WTC11 (cell line): ENCODE results near the gene CMA1. TPM values are rescaled to one million over a fixed set of nuclear protein-coding genes. Genes with fewer than 3 reads are reported as not detected.
"Not testable (repeated sequence)": the region's sequence is repeated elsewhere in the genome, so short reads cannot be mapped to it uniquely, and the experiment has no call there.

Experiments used
- ATAC-seq: fragments of 200-7000 bp; cut with Tn5 transposase; 2 replicates; pipeline ENCODE4 v1.10.0; 2021; ENCODE audit warnings: mild to moderate bottlenecking, moderate library complexity
- CTCF ChIA-PET: fragments of 300-600 bp; sonication (Branson Sonifier 250); formaldehyde crosslinking; loops from one replicate; lab custom pipeline; 2021; ENCODE audit warnings: antibody characterized with exemption; lab: Charles Lee
- POLR2A ChIA-PET: fragments of 350-600 bp; sonication (Branson Sonifier 250); formaldehyde crosslinking; loops from one replicate; lab custom pipeline; 2021; ENCODE audit warnings: antibody characterized with exemption; lab: Charles Lee
- DNase-seq: peaks from one replicate; pipeline ENCODE4 v3.0.0; 2021; ENCODE audit warnings: low spot score
- H3K27ac Mint-ChIP-seq: 2 replicates; pipeline ENCODE4 v1.8.0; 2021; ENCODE audit warnings: mixed read lengths
- H3K27me3 Mint-ChIP-seq: 2 replicates; pipeline ENCODE4 v1.8.0; 2021; ENCODE audit warnings: low read depth, mild to moderate bottlenecking, moderate library complexity, mixed read lengths
- H3K36me3 Mint-ChIP-seq: 2 replicates; pipeline ENCODE4 v1.8.0; 2021; ENCODE audit warnings: mixed read lengths
- H3K4me1 Mint-ChIP-seq: 2 replicates; pipeline ENCODE4 v1.8.0; 2022; ENCODE audit warnings: mixed read lengths
- H3K4me3 Mint-ChIP-seq: 2 replicates; pipeline ENCODE4 v1.8.0; 2021; ENCODE audit warnings: mild to moderate bottlenecking, moderate library complexity, mixed read lengths
- H3K9me3 Mint-ChIP-seq: 2 replicates; pipeline ENCODE4 v1.8.0; 2021; ENCODE audit warnings: mixed read lengths
- CREB1 ChIP-seq: sonication (generic); formaldehyde crosslinking; IDR thresholded peaks from 2 replicates; pipeline ENCODE4 v1.8.0; 2023; ENCODE audit warnings: mild to moderate bottlenecking, missing genetic modification reagents
- CREM ChIP-seq: sonication (generic); formaldehyde crosslinking; IDR thresholded peaks from 2 replicates; pipeline ENCODE4 v1.8.1; 2022; ENCODE audit warnings: mild to moderate bottlenecking, missing genetic modification reagents, moderate library complexity
- ESRRA ChIP-seq: sonication (generic); formaldehyde crosslinking; IDR thresholded peaks from 2 replicates; pipeline ENCODE4 v1.8.1; 2022; ENCODE audit warnings: mild to moderate bottlenecking, missing genetic modification reagents, borderline replicate concordance
- FOXP1 ChIP-seq: sonication (generic); formaldehyde crosslinking; IDR thresholded peaks from 2 replicates; pipeline ENCODE4 v1.8.0; 2022; ENCODE audit warnings: missing genetic modification reagents, mild to moderate bottlenecking, moderate library complexity, borderline replicate concordance
- GABPB1 ChIP-seq: sonication (generic); formaldehyde crosslinking; IDR thresholded peaks from 2 replicates; pipeline ENCODE4 v1.8.1; 2023; ENCODE audit warnings: mild to moderate bottlenecking, missing genetic modification reagents
- GTF2I ChIP-seq: fragments of 250-450 bp; sonication (Bioruptor Pico); conservative IDR thresholded peaks from 2 replicates; pipeline ENCODE4 v1.4.0; 2021; ENCODE audit warnings: mild to moderate bottlenecking
- MXD4 ChIP-seq: fragments of 250-450 bp; sonication (Bioruptor Pico); IDR thresholded peaks from 2 replicates; pipeline ENCODE4 v1.8.0; 2021; ENCODE audit warnings: mild to moderate bottlenecking, moderate library complexity, borderline replicate concordance
- OVOL2 ChIP-seq: fragments of 250-450 bp; sonication (Bioruptor Pico); IDR thresholded peaks from 2 replicates; pipeline ENCODE4 v1.9.0; 2021; ENCODE audit warnings: mild to moderate bottlenecking, borderline replicate concordance
- SMAD3 ChIP-seq: sonication (generic); formaldehyde crosslinking; IDR thresholded peaks from 2 replicates; pipeline ENCODE4 v1.8.0; 2022; ENCODE audit warnings: missing genetic modification reagents, mild to moderate bottlenecking, borderline replicate concordance
- TCF7 ChIP-seq: sonication (generic); formaldehyde crosslinking; IDR thresholded peaks from 2 replicates; pipeline ENCODE4 v1.8.0; 2022; ENCODE audit warnings: mild to moderate bottlenecking, low read depth, missing genetic modification reagents, moderate library complexity
- ZNF532 ChIP-seq: fragments of 250-450 bp; sonication (Bioruptor Pico); IDR thresholded peaks from 2 replicates; pipeline ENCODE4 v1.9.0; 2021; ENCODE audit warnings: mild to moderate bottlenecking, borderline replicate concordance
- ZNF671 ChIP-seq: fragments of 250-450 bp; sonication (Bioruptor Pico); IDR thresholded peaks from 2 replicates; pipeline ENCODE4 v1.8.0; 2021; ENCODE audit warnings: mild to moderate bottlenecking
- total RNA-seq: library from RNA; stranded (reverse); gene quantifications from 3 replicates; pipeline ENCODE4 v1.2.3, GENCODE V29; 2021
- TF ChIP-seq, protein P1 (sequence below): fragments of 200-600 bp; IDR thresholded peaks from 2 replicates; pipeline ENCODE4 v1.8.0; 2022; ENCODE audit warnings: antibody characterized with exemption
- TF ChIP-seq, protein P2 (sequence below): sonication (generic); formaldehyde crosslinking; IDR thresholded peaks from 2 replicates; pipeline ENCODE4 v1.8.0; 2023; ENCODE audit warnings: missing genetic modification reagents, mild to moderate bottlenecking, borderline replicate concordance
- TF ChIP-seq, protein P3 (sequence below): sonication (generic); formaldehyde crosslinking; IDR thresholded peaks from 2 replicates; pipeline ENCODE4 v1.8.1; 2023; ENCODE audit warnings: mild to moderate bottlenecking, moderate library complexity, missing genetic modification reagents

Gene CMA1
- total RNA-seq, 1 experiment from 2014 or later: not detected

- POLR2A ChIA-PET: no interaction called here
- Mint-ChIP-seq H3K36me3 (peaks cover 4% of the 10 kb centered on the region), H3K4me1 (peaks cover 28% of the 10 kb centered on the region)
- peak; percentile 99 for ATAC-seq
- TF ChIP-seq, protein P1, sequence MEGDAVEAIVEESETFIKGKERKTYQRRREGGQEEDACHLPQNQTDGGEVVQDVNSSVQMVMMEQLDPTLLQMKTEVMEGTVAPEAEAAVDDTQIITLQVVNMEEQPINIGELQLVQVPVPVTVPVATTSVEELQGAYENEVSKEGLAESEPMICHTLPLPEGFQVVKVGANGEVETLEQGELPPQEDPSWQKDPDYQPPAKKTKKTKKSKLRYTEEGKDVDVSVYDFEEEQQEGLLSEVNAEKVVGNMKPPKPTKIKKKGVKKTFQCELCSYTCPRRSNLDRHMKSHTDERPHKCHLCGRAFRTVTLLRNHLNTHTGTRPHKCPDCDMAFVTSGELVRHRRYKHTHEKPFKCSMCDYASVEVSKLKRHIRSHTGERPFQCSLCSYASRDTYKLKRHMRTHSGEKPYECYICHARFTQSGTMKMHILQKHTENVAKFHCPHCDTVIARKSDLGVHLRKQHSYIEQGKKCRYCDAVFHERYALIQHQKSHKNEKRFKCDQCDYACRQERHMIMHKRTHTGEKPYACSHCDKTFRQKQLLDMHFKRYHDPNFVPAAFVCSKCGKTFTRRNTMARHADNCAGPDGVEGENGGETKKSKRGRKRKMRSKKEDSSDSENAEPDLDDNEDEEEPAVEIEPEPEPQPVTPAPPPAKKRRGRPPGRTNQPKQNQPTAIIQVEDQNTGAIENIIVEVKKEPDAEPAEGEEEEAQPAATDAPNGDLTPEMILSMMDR: peak; percentile 69
- TF ChIP-seq GABPB1: peak; percentile 57; the same call in 1 of the 2 replicates
- TF ChIP-seq OVOL2 (CRISPR knock-in tag): no peak
- TF ChIP-seq, all 79 proteins: peak for 2
- CTCF ChIA-PET: interaction anchor here (0.6 to 1.8 kb wide), 14 partner anchors 8 to 961 kb away, joined by 3 to 8 read pairs (median 4); partner anchors contain the start of gene KHNYN
- peak overlapping the region; percentile 46 for H3K4me3 Mint-ChIP-seq
- H3K27me3 Mint-ChIP-seq: 0 out of 2 replicates have a peak, but pooled peaks cover 4% of the 10 kb centered on the region
- H3K27ac Mint-ChIP-seq: peak overlapping the region; percentile 22; the same call in 1 of the 2 replicates
- DNase-seq: peak; percentile 87
- H3K9me3 Mint-ChIP-seq: peaks cover 22% of the 10 kb centered on the region
Measured at GRCh38 chr14:24481622-24482324, 26.3 kb downstream of the CMA1 start.

DNA sequence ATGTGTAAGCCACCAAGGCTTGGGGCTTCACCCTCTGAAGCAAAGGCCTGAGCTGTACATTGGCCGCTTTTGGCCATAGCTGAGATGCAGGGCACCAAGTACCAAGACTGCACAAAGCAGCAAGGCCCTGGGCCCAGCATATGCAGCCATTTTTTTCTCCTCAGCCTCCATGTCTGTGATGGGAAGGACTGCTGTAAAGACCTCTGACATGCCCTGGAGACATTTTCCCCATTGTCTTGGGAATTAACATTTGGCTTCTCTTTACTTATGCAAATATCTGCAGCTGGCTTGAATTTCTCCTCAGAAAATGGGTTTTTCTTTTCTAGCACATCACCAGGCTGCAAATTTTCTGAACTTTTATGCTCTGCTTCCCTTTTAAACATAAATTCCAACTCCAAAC is 28.1 kb downstream of the CMA1 start:
- CTCF ChIA-PET: not testable (repeated sequence)

DNA sequence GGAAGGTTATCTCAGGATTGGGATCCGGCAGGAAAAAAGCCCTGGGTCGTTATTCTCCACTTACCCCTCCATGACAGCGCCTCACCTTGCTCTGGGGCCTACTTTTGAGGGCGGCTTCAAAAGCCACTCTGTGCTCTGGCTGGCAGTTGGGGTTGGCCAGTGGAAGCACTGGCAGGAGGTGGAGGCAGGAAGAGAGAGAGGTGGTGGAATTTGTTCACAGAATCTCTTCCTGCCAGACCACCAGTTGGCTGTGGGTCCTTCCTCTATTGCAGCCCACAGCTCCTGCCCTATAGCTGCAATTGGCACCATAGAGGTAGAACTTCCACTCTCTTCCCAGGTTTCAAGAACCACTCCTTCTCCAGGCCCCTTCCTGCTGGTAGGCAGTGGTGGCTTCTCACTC is 32.8 kb downstream of the CMA1 start:
- Mint-ChIP-seq H3K9me3 (peaks cover 40% of the 10 kb centered on the region), H3K27me3 (peaks cover 9% of the 10 kb centered on the region; the same call in 1 of the 2 replicates), H3K4me1 (peaks cover 11% of the 10 kb centered on the region), H3K36me3 (peaks cover 4% of the 10 kb centered on the region), H3K4me3 (no peak overlapping the region), H3K27ac (no peak overlapping the region)
- ChIA-PET CTCF (interaction anchor here (1.1 kb wide), 1 partner anchor 38 kb away, joined by 4 read pairs; no protein-coding TSS in a partner anchor), POLR2A (no interaction called here)
- TF ChIP-seq GTF2I (CRISPR knock-in tag) (no peak), SMAD3 (CRISPR knock-in tag) (no peak), ESRRA (CRISPR knock-in tag) (no peak), CREM (CRISPR knock-in tag) (no peak), TCF7 (CRISPR knock-in tag) (no peak), MXD4 (CRISPR knock-in tag) (no peak), ZNF671 (no peak), CREB1 (CRISPR knock-in tag) (no peak)
- TF ChIP-seq, protein P2, sequence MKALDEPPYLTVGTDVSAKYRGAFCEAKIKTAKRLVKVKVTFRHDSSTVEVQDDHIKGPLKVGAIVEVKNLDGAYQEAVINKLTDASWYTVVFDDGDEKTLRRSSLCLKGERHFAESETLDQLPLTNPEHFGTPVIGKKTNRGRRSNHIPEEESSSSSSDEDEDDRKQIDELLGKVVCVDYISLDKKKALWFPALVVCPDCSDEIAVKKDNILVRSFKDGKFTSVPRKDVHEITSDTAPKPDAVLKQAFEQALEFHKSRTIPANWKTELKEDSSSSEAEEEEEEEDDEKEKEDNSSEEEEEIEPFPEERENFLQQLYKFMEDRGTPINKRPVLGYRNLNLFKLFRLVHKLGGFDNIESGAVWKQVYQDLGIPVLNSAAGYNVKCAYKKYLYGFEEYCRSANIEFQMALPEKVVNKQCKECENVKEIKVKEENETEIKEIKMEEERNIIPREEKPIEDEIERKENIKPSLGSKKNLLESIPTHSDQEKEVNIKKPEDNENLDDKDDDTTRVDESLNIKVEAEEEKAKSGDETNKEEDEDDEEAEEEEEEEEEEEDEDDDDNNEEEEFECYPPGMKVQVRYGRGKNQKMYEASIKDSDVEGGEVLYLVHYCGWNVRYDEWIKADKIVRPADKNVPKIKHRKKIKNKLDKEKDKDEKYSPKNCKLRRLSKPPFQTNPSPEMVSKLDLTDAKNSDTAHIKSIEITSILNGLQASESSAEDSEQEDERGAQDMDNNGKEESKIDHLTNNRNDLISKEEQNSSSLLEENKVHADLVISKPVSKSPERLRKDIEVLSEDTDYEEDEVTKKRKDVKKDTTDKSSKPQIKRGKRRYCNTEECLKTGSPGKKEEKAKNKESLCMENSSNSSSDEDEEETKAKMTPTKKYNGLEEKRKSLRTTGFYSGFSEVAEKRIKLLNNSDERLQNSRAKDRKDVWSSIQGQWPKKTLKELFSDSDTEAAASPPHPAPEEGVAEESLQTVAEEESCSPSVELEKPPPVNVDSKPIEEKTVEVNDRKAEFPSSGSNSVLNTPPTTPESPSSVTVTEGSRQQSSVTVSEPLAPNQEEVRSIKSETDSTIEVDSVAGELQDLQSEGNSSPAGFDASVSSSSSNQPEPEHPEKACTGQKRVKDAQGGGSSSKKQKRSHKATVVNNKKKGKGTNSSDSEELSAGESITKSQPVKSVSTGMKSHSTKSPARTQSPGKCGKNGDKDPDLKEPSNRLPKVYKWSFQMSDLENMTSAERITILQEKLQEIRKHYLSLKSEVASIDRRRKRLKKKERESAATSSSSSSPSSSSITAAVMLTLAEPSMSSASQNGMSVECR (CRISPR knock-in tag): no peak
- ATAC-seq: no peak
- no peak for DNase-seq

More for the DNA sequence above, 28.1 kb downstream of the CMA1 start:
- peak overlapping the region; percentile 18; the same call in 1 of the 2 replicates for H3K4me3 Mint-ChIP-seq
- ATAC-seq, H3K36me3 Mint-ChIP-seq, DNase-seq, H3K27me3 Mint-ChIP-seq, POLR2A ChIA-PET: not testable (repeated sequence)
- peaks cover 22% of the 10 kb centered on the region for H3K9me3 Mint-ChIP-seq
- peak overlapping the region; percentile 7 for H3K27ac Mint-ChIP-seq
- peaks cover 28% of the 10 kb centered on the region for H3K4me1 Mint-ChIP-seq

DNA sequence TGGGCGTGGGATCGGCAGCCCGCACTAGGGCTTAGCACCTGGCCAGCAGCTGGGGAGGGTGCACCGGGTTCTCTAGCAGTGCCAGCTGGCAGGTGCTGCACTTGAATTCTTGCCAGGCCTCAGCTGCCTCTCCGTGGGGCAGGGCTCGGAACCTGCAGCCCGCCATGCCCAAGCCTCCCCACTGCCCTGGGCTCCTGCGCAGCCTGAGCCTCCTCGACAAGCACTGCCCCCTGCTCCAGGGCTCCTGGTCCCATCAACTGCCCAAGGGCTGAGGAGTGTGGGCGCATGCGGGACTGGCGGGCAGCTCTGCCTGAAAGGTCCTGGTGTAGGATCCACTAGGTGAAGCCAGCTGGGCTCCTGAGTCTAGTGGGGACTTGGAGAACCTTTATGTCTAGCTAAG is 34.9 kb downstream of the CMA1 start:
- H3K36me3 Mint-ChIP-seq: no peaks in the 10 kb centered on the region
- H3K27ac Mint-ChIP-seq: no peak overlapping the region
- POLR2A ChIA-PET: no interaction called here
- TF ChIP-seq ZNF532 (no peak), FOXP1 (no peak), TCF7 (CRISPR knock-in tag) (no peak), GTF2I (CRISPR knock-in tag) (no peak)
- TF ChIP-seq, protein P3, sequence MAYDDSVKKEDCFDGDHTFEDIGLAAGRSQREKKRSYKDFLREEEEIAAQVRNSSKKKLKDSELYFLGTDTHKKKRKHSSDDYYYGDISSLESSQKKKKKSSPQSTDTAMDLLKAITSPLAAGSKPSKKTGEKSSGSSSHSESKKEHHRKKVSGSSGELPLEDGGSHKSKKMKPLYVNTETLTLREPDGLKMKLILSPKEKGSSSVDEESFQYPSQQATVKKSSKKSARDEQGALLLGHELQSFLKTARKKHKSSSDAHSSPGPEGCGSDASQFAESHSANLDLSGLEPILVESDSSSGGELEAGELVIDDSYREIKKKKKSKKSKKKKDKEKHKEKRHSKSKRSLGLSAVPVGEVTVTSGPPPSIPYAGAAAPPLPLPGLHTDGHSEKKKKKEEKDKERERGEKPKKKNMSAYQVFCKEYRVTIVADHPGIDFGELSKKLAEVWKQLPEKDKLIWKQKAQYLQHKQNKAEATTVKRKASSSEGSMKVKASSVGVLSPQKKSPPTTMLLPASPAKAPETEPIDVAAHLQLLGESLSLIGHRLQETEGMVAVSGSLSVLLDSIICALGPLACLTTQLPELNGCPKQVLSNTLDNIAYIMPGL (CRISPR knock-in tag): no peak

More for the DNA sequence above, 34.9 kb downstream of the CMA1 start:
- DNase-seq (no peak), ATAC-seq (no peak)
- CTCF ChIA-PET: interaction anchor here (1.4 kb wide), 1 partner anchor 9 kb away, joined by 3 read pairs; no protein-coding TSS in a partner anchor
- Mint-ChIP-seq H3K9me3 (peaks cover 26% of the 10 kb centered on the region), H3K4me3 (no peak overlapping the region), H3K4me1 (no peaks in the 10 kb centered on the region), H3K27me3 (peaks cover 8% of the 10 kb centered on the region; the same call in 1 of the 2 replicates)
